ENCODE results near the gene SCUBE1.

SCUBE1 gene

DNA sequence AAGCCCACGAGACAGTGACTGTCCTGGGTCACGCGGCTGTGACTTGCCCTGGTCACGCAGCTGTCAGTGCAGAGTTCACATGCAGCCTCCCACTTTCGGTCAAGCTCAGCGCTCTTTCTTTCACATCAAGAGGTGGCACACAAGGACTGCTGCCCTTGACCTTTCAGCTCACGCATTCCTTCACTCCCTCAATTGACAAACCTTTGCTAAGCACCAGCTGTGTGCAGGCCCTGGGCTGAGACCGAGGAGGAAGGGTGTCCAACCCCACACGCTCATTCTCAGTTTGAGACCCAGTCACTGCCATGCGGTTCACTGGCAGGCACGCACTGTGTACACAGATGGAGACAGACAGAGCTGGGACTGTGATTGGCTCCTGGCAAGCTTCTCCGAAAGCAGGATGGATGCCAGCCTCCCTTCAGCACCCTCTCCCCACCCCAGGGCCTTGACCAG is 70.3 kb downstream of the SCUBE1 start:
- in situ Hi-C loops (cut with HindIII; ENCODE audit: low sequenced_read_pairs) = no loop called here
- no peak overlapping the region for H3K4me3 ChIP-seq (ENCODE audit: low read depth, low read length)
- TF ChIP-seq, protein P1, sequence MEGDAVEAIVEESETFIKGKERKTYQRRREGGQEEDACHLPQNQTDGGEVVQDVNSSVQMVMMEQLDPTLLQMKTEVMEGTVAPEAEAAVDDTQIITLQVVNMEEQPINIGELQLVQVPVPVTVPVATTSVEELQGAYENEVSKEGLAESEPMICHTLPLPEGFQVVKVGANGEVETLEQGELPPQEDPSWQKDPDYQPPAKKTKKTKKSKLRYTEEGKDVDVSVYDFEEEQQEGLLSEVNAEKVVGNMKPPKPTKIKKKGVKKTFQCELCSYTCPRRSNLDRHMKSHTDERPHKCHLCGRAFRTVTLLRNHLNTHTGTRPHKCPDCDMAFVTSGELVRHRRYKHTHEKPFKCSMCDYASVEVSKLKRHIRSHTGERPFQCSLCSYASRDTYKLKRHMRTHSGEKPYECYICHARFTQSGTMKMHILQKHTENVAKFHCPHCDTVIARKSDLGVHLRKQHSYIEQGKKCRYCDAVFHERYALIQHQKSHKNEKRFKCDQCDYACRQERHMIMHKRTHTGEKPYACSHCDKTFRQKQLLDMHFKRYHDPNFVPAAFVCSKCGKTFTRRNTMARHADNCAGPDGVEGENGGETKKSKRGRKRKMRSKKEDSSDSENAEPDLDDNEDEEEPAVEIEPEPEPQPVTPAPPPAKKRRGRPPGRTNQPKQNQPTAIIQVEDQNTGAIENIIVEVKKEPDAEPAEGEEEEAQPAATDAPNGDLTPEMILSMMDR (IDR thresholded peaks at IDR 0.05; ENCODE audit: low read depth, low read length) = no peak
- DNase-seq (ENCODE audit: low read depth, low spot score) = no peak

DNA sequence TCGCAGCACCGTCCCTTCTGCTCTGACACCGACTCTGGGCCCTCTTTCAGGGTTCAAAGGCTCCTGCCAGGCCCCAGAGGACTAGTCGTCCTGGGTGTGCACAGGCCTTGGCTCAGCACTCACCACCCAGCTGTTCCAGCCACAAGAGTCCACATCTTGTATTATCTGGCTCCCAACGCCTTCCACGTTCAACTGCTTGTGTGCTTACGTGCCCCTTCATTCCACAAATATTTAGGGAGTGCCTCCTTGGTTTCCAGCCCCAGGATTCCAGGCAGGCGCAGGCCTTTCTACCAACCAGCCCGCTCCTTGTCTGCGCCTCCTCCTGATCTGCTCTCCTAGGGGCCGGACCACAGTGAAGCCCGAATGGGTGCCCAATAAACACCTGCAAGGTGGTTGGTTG is 70.9 kb downstream of the SCUBE1 start:
- DNase-seq (ENCODE audit: low read depth, low spot score) = no peak
- in situ Hi-C loops (cut with HindIII; ENCODE audit: low sequenced_read_pairs) = no loop called here
- TF ChIP-seq, protein P1 (IDR thresholded peaks at IDR 0.05; ENCODE audit: low read depth, low read length) = no peak
- no peak overlapping the region for H3K4me3 ChIP-seq (ENCODE audit: low read depth, low read length)

DNA sequence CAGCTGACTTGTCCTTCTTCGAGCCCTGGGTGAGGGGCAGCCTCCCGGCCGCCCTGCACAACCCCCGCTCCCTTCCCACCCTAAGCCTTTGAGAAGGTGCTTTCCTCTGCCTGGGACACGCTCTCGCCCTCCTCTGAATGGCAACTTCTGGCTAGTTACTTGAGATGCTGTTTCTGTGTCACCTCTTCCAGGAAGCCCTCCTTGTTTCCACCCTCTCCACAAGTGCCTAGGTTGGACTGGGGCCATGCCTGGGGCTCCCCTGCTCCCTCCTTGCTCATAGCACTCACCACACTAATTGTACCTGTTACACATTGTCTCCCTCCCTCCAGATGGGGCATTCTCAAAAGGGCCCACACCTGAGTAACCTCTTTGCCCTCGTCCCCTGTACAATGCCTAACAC is 72.2 kb downstream of the SCUBE1 start:
- TF ChIP-seq, protein P1 (IDR thresholded peaks at IDR 0.05; ENCODE audit: low read depth, low read length) = no peak
- no peak overlapping the region for H3K4me3 ChIP-seq (ENCODE audit: low read depth, low read length)
- in situ Hi-C loops (cut with HindIII; ENCODE audit: low sequenced_read_pairs) = no loop called here
- DNase-seq (ENCODE audit: low read depth, low spot score) = no peak

DNA sequence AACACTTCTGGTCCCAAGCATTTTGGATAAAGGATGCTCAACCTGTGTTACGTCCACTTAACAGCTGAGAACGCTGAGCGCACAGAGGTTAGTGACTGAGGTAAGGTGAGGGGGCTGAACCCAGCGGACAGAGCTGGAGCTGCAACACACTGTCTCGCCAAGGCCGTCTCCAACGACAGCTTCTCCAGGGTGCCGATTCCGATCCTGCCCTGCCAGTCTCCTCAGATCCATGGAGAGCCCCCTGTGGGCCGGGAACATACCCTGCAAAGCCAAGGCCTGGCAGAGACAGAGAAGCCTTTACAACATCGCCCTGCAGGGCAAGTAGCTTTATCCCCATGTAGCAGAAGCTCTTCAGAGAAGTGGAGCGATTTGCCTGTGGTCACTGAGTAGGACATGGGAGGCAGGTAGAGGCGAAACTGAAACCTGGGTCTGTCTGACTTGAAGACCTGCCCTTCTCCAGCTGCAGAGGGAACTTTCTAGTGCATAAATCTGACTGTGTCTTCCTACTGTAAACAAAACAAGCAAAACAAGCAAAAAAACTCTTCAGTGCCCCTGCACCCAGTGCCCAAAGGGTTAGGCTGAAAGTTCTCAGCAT is 72.8 kb downstream of the SCUBE1 start:
- in situ Hi-C loops (cut with HindIII; ENCODE audit: low sequenced_read_pairs) = no loop called here

DNA sequence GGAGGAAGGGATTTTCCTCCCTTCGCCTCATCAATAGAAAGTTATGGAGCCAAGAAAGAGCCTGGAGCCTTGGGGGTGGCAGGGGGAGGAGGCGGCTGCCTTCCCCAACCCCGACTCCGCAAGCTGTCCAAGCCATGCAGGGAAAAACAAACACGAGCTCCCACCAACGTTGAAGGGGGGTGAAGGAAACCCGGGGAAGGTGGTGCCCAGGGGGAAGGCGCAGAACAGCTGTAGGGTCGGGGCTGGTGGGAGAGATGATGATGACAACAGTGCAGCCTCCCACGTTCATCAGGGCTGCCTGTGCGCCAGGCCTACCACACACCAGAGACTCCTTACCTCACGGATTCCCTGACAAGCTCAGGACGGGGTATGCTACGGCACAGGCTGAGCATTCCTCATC is 73.5 kb downstream of the SCUBE1 start:
- no peak overlapping the region for H3K4me3 ChIP-seq (ENCODE audit: low read depth, low read length)
- TF ChIP-seq, protein P1 (IDR thresholded peaks at IDR 0.05; ENCODE audit: low read depth, low read length) = no peak
- in situ Hi-C loops (cut with HindIII; ENCODE audit: low sequenced_read_pairs) = no loop called here
- no peak for DNase-seq (ENCODE audit: low read depth, low spot score)

More for the DNA sequence above, 72.8 kb downstream of the SCUBE1 start:
- no peak overlapping the region for H3K4me3 ChIP-seq (ENCODE audit: low read depth, low read length)
- TF ChIP-seq, protein P1 (IDR thresholded peaks at IDR 0.05; ENCODE audit: low read depth, low read length) = no peak
- no peak for DNase-seq (ENCODE audit: low read depth, low spot score)

DNA sequence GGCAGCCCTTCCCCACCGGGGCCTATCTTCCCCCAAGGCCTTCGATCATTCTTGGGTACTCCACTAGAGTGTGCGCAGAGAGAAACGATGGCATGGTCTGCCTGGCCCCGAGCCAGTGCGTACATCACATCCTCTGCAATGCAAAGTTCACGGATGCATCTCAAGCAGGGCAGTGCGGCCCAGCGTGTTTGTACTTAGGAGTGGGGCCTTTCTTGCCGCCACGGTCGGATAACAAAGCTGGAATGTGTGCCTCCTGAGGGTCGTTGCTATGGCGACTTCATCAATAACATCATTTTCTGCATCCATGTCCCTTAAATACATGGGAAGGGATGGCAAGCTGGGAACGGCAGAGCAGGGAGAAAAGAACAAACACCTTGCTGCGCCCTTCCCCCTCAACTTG is 73.9 kb downstream of the SCUBE1 start:
- no peak for DNase-seq (ENCODE audit: low read depth, low spot score)
- in situ Hi-C loops (cut with HindIII; ENCODE audit: low sequenced_read_pairs) = no loop called here
- H3K4me3 ChIP-seq (ENCODE audit: low read depth, low read length) = no peak overlapping the region
- TF ChIP-seq, protein P1 (IDR thresholded peaks at IDR 0.05; ENCODE audit: low read depth, low read length) = no peak
